ENCODE results near the gene RAB33B.
"Not testable (repeated sequence)": the region's sequence is repeated elsewhere in the genome, so short reads cannot be mapped to it uniquely, and the experiment has no call there.

The RAB33B gene

DNA sequence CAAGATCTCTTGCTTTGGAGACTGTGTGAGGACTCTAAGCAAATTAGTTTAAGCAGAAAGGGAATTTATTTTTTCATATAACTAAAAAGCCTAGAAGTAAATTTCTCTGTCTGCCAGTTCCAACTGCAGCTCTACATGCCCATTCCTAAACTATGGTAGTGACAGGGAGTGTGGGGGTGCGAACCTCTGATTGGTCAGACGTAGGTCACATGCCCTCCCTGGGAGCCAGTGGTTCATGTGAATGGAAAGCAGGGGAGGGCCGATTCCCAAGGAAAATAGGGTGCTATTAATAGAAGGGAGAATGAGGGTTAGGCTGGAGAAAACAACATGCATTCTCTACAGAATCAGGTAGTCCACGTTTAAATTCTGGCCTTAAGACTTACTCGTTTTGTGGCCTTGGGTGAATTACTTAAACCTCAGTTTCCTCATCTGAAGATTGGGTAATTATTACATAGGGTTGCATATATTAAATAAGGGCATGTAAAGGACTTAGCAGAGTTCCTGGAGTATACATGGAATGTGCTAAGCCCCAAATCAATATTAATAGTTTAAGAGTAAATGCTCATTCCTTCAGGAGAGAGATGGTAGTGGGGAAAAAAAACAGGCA is 7.2 kb downstream of the RAB33B start:
- DNase-seq (ENCODE audit: low read depth in 4 of 4, low spot score in 1 of 4), result no peak

DNA sequence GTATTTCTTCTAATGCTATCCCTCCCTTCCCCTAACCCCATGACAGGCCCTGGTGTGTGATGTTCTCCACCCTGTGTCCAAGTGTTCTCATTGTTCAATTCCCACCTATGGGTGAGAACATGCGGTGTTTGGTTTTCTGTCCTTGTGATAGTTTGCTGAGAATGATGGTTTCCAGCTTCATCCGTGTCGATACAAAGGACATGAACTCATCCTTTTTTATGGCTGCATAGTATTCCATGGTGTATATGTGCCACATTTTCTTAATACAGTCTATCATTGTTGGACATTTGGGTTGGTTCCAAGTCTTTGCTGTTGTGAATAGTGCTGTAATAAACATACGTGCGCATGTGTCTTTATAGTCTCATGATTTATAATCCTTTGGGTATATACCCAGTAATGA is 10.6 kb downstream of the RAB33B start:
- not testable (repeated sequence) for DNase-seq (ENCODE audit: low read depth in 4 of 4, low spot score in 1 of 4)

DNA sequence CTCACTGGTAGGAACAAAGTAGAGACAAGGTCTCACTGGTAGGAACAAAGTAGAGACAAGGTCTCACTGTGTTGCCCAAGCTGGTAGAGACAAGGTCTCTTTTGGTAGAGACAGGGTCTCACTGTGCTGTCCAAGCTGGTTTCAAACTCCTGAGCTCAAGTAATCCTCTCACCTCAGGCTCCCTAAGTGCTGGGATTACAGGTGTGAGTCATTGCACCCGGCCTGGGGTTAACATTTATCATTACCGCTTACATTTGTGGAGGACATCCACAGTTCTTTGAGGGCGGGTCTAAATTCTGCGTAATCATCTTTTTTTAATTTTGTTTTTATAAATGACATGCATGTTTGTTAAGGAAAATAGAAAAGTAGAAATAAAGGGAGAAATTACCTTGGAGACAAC is 12.0 kb downstream of the RAB33B start:
- DNase-seq (ENCODE audit: low read depth in 4 of 4, low spot score in 1 of 4), result no peak

DNA sequence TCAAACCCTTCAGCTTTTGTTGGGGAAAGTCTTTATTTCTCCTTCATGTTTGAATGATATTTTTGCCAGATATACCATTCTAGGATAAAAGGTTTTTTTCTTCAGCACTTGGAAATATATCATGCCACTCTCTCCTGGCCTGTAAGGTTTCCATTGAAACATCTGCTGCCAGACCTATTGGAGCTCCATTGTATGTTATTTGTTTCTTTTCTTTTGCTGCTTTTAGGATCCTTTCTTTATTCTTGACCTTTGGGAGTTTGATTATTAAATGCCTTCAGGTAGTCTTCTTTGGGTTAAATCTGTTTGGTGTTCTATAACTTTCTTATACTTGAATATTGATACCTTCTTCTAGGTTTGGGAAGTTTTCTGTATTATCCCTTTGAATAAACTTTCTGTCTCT is 14.8 kb downstream of the RAB33B start:
- not testable (repeated sequence) for DNase-seq (ENCODE audit: low read depth in 4 of 4, low spot score in 1 of 4)

DNA sequence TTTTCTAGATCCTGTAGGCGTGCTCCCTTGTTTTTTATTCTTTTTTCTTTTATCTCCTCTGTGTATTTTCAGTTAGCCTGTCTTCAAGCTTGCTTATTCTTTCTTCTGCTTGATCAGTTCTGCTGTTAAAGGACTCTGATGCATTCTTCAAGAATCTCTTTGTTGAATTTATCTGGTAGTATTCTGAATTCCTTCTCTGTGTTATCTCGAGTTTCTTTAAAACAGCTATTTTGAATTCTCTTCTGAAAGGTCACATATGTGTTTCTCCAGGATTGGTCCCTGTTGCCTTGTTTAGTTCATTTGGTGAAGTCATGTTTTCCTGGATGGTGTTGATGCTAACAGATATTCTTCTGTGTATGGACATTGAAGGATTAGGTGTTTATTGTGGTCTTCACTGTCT is 15.3 kb downstream of the RAB33B start:
- no peak for DNase-seq (ENCODE audit: low read depth in 4 of 4, low spot score in 1 of 4)

DNA sequence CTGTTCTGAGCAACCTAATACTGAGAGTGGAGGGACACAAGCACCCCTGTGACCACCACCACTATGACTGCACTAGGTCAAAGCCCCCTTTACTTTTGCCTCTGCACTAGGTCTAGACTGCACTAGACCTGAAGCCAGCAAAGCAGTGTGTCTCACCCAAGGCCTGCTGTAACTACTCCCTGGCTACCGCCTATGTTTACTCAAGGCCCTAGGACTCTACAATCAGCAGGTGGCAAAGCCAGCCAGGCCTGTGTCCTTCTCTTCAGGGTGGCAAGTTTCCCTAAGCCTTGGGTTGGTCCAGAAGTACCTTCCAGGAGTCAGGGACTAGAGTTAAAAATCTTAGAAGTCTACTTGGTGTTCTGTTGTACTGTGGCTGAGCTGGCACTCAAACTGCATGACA is 15.9 kb downstream of the RAB33B start:
- no peak for DNase-seq (ENCODE audit: low read depth in 4 of 4, low spot score in 1 of 4)

DNA sequence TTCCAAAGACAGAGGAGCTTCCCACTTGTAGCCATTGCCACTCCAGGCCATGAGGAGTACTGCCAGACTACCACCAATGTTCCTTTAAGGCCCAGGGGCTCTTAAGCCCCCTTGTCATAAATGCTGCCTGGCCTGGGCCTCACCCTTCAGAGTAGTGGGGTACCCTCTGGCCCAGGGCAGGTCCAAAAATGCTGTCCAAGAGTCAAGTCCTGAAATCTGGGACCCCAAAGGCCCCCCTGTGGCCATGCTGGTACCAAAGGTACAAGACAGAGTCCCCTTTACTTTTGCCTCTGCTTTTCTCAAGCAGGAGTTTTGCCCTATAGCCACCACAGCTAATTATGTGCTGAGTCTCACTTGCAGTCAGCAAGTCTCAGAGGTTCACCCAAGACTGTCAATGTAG is 16.4 kb downstream of the RAB33B start:
- no peak for DNase-seq (ENCODE audit: low read depth in 4 of 4, low spot score in 1 of 4)

DNA sequence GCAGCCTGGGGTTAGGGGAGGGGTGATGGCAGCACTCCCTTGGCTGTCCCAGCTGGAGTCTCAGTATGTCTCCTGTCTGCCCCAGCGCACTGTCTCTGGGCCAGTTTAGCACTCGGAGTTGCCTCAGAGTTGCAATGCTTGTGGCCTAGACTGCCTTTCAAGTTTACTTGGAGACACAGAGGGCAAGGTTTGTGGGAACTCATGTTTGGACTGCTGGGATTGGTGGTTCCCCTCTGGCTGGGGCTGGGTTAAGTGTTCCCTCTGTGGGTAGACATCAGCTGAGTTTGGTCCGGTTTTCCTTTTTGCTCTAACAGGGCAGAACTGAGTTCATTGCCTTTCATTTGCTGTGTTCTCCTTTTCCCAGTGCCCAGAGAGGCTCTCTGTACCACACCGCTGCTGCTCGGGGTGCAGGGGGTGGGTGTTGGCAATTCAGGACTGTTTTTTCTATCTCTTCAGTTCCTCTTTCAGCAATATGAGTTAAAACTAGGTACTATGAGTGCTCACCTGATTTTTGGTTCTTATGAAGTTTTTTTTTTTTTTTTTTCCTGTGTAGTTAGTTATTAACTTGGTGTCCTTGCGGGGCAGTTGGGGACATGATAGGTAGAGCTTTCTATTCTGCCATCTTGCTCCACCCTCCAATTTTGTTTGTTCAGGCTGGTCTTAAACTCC is 17.2 kb downstream of the RAB33B start:
- no peak for DNase-seq (ENCODE audit: low read depth in 4 of 4, low spot score in 1 of 4)

DNA sequence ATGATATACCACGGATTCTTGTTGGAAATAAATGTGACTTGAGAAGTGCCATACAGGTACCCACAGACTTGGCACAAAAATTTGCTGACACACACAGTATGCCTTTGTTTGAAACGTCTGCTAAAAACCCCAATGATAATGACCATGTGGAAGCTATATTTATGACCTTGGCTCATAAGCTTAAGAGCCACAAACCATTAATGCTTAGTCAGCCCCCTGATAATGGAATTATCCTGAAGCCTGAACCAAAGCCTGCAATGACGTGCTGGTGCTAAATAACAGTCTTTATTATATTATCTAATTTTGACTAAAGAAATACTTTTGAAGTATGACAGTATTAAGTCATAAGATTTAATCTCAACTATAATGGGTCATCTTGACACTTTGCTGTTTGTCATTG is 18.9 kb downstream of the RAB33B start:
- DNase-seq (ENCODE audit: low read depth in 4 of 4, low spot score in 1 of 4), result no peak

DNA sequence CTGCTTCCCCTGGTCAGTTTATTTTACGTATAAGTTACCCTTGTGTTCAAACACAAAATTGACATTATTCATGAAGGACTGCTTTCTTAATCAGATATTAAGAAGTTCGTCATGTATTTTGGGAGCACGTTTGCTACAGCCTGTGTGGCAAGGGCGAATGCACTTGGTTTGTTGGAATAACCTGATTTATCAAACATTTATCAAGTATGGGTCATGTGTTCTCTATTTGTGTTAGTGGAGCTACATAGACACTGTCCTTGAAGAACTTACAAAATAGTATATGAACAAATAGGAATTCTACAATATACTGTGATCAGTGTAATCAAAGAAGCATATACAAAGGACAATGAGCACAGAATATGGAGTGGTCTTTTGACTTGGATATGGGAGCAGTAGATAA is 22.4 kb downstream of the RAB33B start:
- no peak for DNase-seq (ENCODE audit: low read depth in 4 of 4, low spot score in 1 of 4)

DNA sequence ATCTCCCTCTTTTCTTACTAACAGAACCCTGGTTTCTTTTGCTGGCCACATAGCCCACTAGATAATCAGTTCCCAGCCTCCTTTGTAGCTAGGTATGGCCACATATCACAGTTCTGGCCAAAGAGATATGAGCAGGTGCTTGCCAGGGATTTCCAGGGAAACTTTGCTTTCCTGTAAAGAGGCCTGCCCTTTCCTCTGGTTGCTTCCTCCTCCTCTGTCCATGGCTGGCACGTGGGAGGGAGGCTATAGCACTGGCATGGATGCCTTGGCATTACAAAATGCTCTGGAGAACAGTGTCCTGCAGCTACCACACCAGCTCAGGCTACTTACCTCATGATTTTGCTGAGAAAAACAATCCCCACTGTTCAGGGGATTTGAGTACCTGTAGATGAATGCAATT is 27.5 kb downstream of the RAB33B start:
- no peak for DNase-seq (ENCODE audit: low read depth in 4 of 4, low spot score in 1 of 4)

DNA sequence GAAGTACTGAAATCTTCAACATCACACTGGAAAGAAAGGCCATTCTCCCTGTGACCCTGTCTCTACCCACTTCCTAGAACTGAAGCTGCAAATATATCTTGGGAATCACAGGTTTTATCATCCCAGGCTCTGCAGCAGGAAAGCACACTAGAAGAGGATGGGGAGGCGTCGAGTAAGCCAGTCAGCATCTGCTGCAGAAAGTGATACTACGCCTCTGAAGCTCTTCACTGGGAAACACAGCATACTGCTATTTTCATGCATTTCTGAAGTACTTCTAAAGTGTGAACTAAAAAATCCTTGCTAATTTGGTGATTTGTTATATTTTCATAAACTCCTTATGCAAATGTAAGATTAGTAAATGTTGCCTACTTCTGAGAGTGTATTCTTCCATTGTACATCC is 29.1 kb downstream of the RAB33B start:
- no peak for DNase-seq (ENCODE audit: low read depth in 4 of 4, low spot score in 1 of 4)

DNA sequence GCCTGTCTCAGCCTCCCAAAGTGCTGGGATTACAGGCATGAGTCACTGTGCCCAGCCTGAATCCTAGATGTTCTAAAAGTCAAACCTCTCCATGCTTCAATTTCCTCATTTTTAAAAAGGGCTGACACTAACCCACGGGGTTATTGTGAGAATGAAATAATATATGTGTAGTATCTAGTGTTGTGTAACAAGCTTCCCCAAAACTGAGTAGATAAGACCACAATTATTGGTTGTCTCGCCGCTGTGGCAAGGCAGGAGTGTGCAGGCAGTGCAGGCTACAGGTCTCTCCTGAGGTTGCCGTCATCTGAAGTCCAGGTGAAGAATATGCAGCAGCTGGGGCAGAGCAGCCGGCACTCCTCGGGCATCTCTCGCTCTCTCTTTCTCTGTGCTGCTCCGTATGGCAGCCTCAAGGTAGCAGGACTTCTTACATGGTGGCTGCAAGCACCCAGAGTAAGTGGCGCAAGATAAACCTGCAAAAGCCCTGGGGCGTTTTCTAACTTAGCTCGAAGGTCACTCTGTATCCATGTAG is 30.9 kb downstream of the RAB33B start:
- no peak for DNase-seq (ENCODE audit: low read depth in 4 of 4, low spot score in 1 of 4)

DNA sequence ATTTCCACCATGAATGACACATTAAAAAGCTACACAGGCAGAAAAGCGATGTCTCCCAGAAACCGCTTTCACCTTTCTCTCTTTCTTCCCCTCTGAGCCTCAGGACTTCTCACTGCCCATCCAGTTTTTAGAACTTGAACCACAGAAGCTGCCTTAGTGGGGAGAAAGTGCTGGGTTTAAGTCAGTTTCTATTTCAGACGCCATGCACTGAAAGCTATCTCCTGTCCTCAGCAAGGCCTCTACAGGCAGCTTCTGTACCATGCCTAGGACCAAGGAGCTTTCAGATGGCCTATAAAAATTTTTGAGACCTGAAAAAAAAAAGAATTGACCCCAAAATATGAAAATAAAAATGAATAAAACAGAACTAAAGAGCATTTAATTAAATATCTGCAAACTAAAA is 34.5 kb downstream of the RAB33B start:
- no peak for DNase-seq (ENCODE audit: low read depth in 4 of 4, low spot score in 1 of 4)

DNA sequence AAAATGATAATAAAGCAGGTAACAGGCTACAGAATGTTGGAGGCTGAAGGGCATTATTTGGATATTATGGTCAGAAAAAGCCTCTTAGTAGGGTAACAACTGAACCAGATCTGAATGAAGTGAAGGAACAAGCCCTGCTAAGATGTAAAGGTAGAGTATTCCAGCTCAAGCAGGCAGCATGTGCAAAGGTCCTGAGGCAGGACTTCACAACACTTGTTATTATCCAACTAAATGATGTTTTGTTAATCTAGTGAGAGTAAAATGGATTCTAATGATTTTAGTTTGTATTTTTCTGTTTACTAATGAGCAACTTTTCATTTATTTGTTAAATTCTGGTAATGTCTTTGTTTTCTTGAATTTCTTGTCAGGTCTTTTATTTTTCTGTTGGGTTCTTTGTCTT is 35.7 kb downstream of the RAB33B start:
- no peak for DNase-seq (ENCODE audit: low read depth in 4 of 4, low spot score in 1 of 4)

DNA sequence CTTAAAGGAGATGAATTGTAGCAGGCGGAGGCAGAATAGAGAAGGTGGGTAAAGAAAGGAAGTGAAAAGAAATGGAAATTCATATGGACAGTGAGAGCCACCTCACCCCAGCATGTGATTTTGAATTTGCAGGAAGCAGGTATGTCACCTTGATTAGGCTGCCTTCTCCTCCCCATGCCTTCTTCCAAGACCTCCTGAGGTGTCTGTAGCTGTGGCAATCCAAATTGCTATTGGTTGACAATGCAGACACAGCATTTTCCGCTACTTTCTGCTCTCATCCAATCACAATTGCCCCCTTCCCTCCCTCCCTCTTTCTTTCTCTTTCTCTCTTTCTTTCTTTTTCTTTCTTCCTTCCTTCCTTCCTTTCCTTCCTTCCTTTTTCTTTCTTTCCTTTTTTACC is 38.5 kb downstream of the RAB33B start:
- DNase-seq (ENCODE audit: low read depth in 4 of 4, low spot score in 1 of 4), result no peak

DNA sequence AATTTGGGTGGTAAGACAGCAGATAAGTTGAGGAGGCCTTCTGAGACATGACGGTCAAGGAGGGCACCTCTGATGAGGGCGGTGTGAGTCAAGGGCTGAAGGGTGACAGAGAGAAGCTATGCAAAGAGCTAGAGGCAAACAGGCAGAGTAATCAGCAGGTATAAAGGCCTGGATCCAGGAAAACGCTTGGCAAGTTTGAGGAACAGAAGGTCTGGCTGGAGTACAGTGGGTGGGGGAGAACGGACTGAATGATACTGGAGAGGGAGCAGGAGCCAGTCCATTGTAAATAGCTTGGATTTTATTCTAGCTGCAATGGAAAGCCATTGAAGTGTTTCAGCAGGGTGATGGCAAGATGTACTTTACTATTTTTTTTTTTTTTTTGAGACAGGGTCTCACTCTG is 39.3 kb downstream of the RAB33B start:
- DNase-seq (ENCODE audit: low read depth in 4 of 4, low spot score in 1 of 4), result no peak

DNA sequence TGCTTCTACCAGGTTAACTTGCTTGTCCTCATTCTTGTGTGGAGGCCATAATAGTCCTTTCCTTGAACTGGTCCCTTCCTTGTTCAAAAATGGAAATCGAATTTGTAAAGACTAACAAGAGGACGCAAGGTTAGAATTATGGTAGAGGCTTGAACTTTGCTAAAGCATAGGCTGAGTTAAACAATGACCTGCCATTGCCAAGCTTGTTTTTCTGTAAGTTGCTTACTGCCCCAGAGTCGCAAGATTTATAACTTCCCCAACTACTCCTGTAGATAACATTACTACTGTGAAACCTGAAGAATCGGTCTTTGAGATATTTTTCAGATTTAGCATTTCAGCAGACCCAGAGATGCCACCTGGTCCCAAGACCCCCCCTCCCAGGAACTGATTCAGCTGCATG is 45.3 kb downstream of the RAB33B start:
- no peak for DNase-seq (ENCODE audit: low read depth in 4 of 4, low spot score in 1 of 4)

DNA sequence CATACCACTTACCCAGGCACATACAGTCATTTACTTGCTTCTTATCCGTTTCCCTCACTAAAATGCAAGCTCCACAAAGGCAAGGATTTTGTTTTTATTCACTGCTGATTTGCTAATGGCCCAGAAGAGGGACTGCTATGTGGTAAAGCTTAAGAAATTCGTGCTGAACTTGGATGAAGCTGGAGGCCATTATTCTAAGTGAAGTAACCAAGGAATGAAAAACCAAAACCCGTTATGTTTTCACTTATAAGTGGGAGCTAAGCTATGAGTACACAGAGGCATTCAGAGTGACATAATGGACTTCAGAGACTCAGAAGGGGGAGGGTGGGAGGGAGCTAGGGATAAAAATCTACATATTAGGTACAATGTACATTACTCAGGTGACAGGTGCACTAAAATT is 47.2 kb downstream of the RAB33B start:
- no peak for DNase-seq (ENCODE audit: low read depth in 4 of 4, low spot score in 1 of 4)

DNA sequence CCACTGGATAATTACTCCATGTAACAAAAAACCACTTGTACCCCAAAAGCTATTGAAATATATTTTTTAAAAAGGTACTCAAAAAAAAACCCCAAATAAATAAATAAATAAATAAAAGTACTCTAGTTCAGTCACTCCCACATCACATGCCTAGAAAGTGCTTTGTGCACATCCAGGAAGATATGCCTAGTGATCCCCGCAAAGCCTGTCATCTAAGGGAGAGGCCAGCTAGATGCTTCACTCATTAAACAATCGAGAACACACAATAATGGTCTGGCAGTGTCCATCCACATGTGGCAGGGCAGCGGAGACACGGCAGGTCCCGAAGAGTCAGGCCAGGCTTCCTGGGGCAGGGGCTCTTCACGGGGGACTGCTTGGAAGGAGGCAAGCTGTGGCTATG is 47.6 kb downstream of the RAB33B start:
- DNase-seq (ENCODE audit: low read depth in 4 of 4, low spot score in 1 of 4), result no peak

DNA sequence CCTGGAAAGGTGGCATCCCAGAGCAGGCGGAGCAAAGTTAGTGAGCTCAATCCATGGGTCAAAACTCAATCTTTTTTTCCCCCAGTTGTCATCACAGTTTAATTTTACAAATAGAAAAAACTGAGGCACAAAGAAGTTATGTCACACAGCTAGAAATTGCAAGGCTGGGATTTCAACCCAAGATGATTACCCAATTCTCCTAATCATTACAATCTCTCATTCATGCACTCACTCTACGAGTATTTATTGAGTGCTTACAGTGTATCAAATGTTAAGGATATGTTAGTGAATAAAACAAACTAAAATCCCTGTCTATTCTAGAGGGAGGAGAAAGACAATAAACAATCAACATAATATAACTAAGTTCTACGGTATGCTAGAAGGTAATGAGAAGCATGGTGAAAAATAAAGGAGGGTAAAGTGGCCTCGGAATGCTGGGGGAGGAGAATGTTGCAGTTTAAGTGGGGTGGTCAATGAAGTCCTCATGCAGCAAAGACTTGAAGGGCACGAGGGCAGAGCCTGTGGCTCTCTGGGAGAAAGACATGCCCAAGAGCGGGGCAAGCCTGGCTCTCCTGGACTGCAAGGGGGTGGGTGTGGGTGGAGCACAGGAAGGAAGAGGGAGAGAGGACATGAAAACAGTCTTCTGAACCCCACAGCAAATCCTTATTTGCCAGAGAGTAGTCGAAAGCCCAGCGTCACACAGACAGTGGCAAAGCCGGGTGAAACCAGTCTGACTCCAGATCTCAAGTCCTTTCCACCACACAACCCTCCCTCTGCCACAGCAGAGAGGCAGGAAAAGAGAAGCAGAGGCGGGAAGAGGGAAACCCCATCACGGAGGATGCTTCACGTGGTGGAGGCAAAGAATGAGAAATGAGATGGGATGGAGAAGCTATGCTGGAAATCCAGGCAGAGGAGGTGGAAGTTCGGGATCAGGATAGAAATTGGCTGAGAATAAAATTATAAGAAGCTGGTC is 48.3 kb downstream of the RAB33B start:
- no peak for DNase-seq (ENCODE audit: low read depth in 4 of 4, low spot score in 1 of 4)

DNA sequence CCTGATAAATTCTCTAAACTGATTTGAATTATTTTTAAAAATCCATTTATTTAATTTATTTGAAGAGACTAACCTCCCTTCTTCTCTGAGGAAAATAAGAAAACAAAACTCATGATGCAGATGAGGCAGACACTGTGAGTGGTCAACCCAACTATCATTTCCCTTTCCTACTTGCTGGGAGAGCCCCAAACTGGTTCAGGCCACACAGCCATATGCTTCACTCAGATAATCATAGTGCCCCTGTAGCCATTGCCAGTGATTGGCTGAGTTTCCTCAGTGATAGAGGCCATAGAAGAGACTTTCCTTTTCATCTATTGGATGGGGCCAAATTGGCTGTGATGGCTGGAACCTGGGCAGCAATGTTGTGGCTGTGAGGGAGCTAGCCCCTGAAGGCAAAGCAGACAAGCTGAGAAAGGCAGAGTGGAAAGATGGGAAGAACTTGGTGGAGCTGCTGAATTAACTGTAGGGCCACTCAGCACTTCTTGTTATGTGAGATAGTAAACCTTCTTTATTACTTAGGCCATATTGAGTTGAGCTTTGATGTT is 49.8 kb downstream of the RAB33B start:
- DNase-seq (ENCODE audit: low read depth in 4 of 4, low spot score in 1 of 4), result no peak

Measured in stimulated activated CD4-positive, alpha-beta T cell treated with anti-CD3 and anti-CD28 coated beads, Interleukin-1b, Interleukin-23, amount 100 ng/mL, for 24 hours (primary cell).